Esophagus squamous epithelium (tissue), 5 donors: ENCODE results near the gene PACC1. TPM values are rescaled to one million over a fixed set of nuclear protein-coding genes. Genes with fewer than 3 reads are reported as not detected.
"Not testable (repeated sequence)": the region's sequence is repeated elsewhere in the genome, so short reads cannot be mapped to it uniquely, and the experiment has no call there.

ENCODE experiments used
- DNase-seq: peaks from one replicate; lab custom pipeline; 2025; lab: John Stamatoyannopoulos, UW
- H3K27ac ChIP-seq, 4 donors: fragments of 200-600 bp; sonication (generic); one replicate each; pipeline ENCODE4 v1.5.1; 2016 to 2019; ENCODE audit warnings: mild to moderate bottlenecking in 1 of 4
- H3K27me3 ChIP-seq, 4 donors: fragments of 200-600 bp; sonication (generic); 1 replicate in 3 of 4; 2 replicates in 1 of 4; pipeline versions ENCODE4 v1.5.1 to v1.6.0; 2017 to 2021; ENCODE audit warnings: antibody characterized with exemption in 1 of 4
- H3K36me3 ChIP-seq, 3 donors: fragments of 200-600 bp; sonication (generic); one replicate each; pipeline ENCODE4 v1.5.1; 2016 to 2019
- H3K4me1 ChIP-seq, 3 donors: fragments of 200-600 bp; sonication (generic); one replicate each; pipeline ENCODE4 v1.5.1; 2017 to 2019
- H3K4me3 ChIP-seq, 4 donors: fragments of 200-600 bp; sonication (generic); 1 replicate in 3 of 4; 2 replicates in 1 of 4; pipeline ENCODE4 v1.5.1; 2016 to 2019; ENCODE audit warnings: mild to moderate bottlenecking in 2 of 4, moderate library complexity in 1 of 4
- H3K9me3 ChIP-seq, 3 donors: fragments of 200-600 bp; sonication (generic); one replicate each; pipeline ENCODE4 v1.5.1; 2016 to 2019
- CTCF ChIP-seq, 6 experiments: fragments of 450-650 bp in 4 of 6; fragments of 200-600 bp in 2 of 6; sonication (generic) in 2 of 6; IDR thresholded peaks; one replicate each; pipeline ENCODE4 v1.5.1; 2016 to 2019; ENCODE audit warnings: antibody characterized with exemption in 6 of 6, mild to moderate bottlenecking in 4 of 6, moderate library complexity in 4 of 6
- POLR2A ChIP-seq, 4 donors: fragments of 450-650 bp; IDR thresholded peaks; one replicate each; pipeline ENCODE4 v1.6.1; 2017; ENCODE audit warnings: antibody characterized with exemption in 4 of 4, mild to moderate bottlenecking in 4 of 4, moderate library complexity in 3 of 4
- WGBS, 2 donors: methylation state at CpG; one replicate each; pipeline ENCODE4 v1.1.5; 2018; 5-methylcytosine and 5-hydroxymethylcytosine counted together
- intact Hi-C: fragments of 100-400 bp; cut with DNase I; formaldehyde crosslinking; loops from one replicate; pipeline ENCODE4 v1.15.0; 2022
- total RNA-seq, 4 donors: library from RNA; depleted of rRNA; stranded (reverse); fragments of >200 nt; gene quantifications; one replicate each; pipeline ENCODE4 v1.1.0, GENCODE V29; 2016
- donor health status: DM: yes; HTN: yes; CAD: no.

PACC1 gene
- total RNA-seq, 4 donors from 2014 or later, result 5.0 to 7.6 (median 6.3) TPM

GRCh38 chr1:212328248-212328647 lies 86.4 kb downstream of the PACC1 start:
- 84 to 86% methylated on average over 4 of the region's 4 CpGs for WGBS, 2 donors
- no peak for DNase-seq

GRCh38 chr1:212326541-212326940 lies 88.1 kb downstream of the PACC1 start:
- WGBS, 2 donors, result 94 to 100% methylated on average over 3 of the region's 3 CpGs
- H3K4me3 ChIP-seq, result no peak overlapping the region
- H3K4me1 ChIP-seq, result peaks cover 0 to 12% (median 0%) of the 10 kb centered on the region in 3 donors
- peaks cover 0 to 24% (median 0%) of the 10 kb centered on the region in 3 donors for H3K36me3 ChIP-seq
- no peak for TF ChIP-seq POLR2A (IDR thresholded peaks at IDR 0.05)
- H3K27me3 ChIP-seq, result no peaks in the 10 kb centered on the region
- intact Hi-C loops, result no loop called here
- DNase-seq, result no peak
- H3K27ac ChIP-seq, result no peak overlapping the region
- H3K9me3 ChIP-seq, result no peaks in the 10 kb centered on the region

More at GRCh38 chr1:212328248-212328647, 86.4 kb downstream of the PACC1 start:
- Histone ChIP-seq H3K4me3 (no peak overlapping the region), H3K27me3 (no peaks in the 10 kb centered on the region), H3K9me3 (no peaks in the 10 kb centered on the region), H3K4me1 (peaks cover 0 to 12% (median 0%) of the 10 kb centered on the region in 3 donors), H3K27ac (no peak overlapping the region), H3K36me3 (peaks cover 0 to 37% (median 0%) of the 10 kb centered on the region in 3 donors)
- intact Hi-C loops, result no loop called here
- TF ChIP-seq POLR2A (IDR thresholded peaks at IDR 0.05) (no peak), CTCF (IDR thresholded peaks at IDR 0.05) (no peak)

- TF ChIP-seq POLR2A (IDR thresholded peaks at IDR 0.05), result no peak
- TF ChIP-seq CTCF (IDR thresholded peaks at IDR 0.05), result no peak
- H3K27me3 ChIP-seq, result no peaks in the 10 kb centered on the region
- intact Hi-C loops, result no loop called here
- H3K9me3 ChIP-seq, result no peaks in the 10 kb centered on the region
- H3K4me3 ChIP-seq, result no peak overlapping the region
- 48 to 62% methylated on average over 3 of the region's 3 CpGs for WGBS, 2 donors
- no peak overlapping the region for H3K27ac ChIP-seq
- no peak for DNase-seq
- H3K4me1 ChIP-seq, result peaks cover 0 to 17% (median 0%) of the 10 kb centered on the region in 3 donors
- H3K36me3 ChIP-seq, result no peaks in the 10 kb centered on the region
These were observed 91.6 kb downstream of the PACC1 start for GRCh38 chr1:212323066-212323465.

GRCh38 chr1:212321031-212321430 lies 93.7 kb downstream of the PACC1 start:
- H3K27me3 ChIP-seq, intact Hi-C loops, H3K4me3 ChIP-seq, H3K27ac ChIP-seq, DNase-seq, H3K36me3 ChIP-seq, H3K9me3 ChIP-seq: not testable (repeated sequence)
- WGBS, 2 donors, result no CpG with 5 or more reads among the region's 34 CpGs
- H3K4me1 ChIP-seq, result peaks cover 0 to 24% (median 0%) of the 10 kb centered on the region in 3 donors

- H3K4me3 ChIP-seq, result no peak overlapping the region
- no peaks in the 10 kb centered on the region for H3K27me3 ChIP-seq
- no peak overlapping the region for H3K27ac ChIP-seq
- 80 to 85% methylated on average over 2 of the region's 2 CpGs for WGBS, 2 donors
- DNase-seq, result no peak
- no peaks in the 10 kb centered on the region for H3K9me3 ChIP-seq
- H3K4me1 ChIP-seq, result peaks cover 0 to 34% (median 0%) of the 10 kb centered on the region in 3 donors
- TF ChIP-seq CTCF (IDR thresholded peaks at IDR 0.05), result no peak
- no peak for TF ChIP-seq POLR2A (IDR thresholded peaks at IDR 0.05)
- intact Hi-C loops, result no loop called here
- H3K36me3 ChIP-seq, result peaks cover 0 to 8% (median 0%) of the 10 kb centered on the region in 3 donors
These were observed 96.8 kb downstream of the PACC1 start for GRCh38 chr1:212317916-212318315.

GRCh38 chr1:212315907-212316306 lies 98.8 kb downstream of the PACC1 start:
- H3K36me3 ChIP-seq, result peaks cover 0 to 8% (median 0%) of the 10 kb centered on the region in 3 donors
- TF ChIP-seq POLR2A (IDR thresholded peaks at IDR 0.05) (no peak), CTCF (IDR thresholded peaks at IDR 0.05) (peak in 1 of 6 experiments; percentile 34)
- intact Hi-C loops, result no loop called here
- H3K4me3 ChIP-seq, result no peak overlapping the region
- no peaks in the 10 kb centered on the region for H3K9me3 ChIP-seq
- H3K27me3 ChIP-seq, result no peaks in the 10 kb centered on the region
- no peak for DNase-seq
- peaks cover 0 to 37% (median 2%) of the 10 kb centered on the region in 3 donors for H3K4me1 ChIP-seq
- H3K27ac ChIP-seq, result peak overlapping the region in 1 of 4 donors; percentile 10
